D721Med (cell line): ENCODE data around the gene NGF.

Experiments used
- DNase-seq: peaks from one replicate; pipeline ENCODE4 v3.0.0; 2011; ENCODE audit warnings: low spot score; ENCODE audit not compliant: insufficient read length
- FAIRE-seq: peaks from 2 replicates; lab custom pipeline; 2011; peaks lifted over from hg19 to GRCh38; lab: Jason Lieb, UNC
- TF ChIP-seq, protein P1 (sequence below): IDR thresholded peaks from 2 replicates; pipeline ENCODE4 v1.5.1; 2012; ENCODE audit warnings: mild to moderate bottlenecking, control low read depth; ENCODE audit not compliant: insufficient read depth; ENCODE audit errors: missing control alignments

NGF gene

DNA sequence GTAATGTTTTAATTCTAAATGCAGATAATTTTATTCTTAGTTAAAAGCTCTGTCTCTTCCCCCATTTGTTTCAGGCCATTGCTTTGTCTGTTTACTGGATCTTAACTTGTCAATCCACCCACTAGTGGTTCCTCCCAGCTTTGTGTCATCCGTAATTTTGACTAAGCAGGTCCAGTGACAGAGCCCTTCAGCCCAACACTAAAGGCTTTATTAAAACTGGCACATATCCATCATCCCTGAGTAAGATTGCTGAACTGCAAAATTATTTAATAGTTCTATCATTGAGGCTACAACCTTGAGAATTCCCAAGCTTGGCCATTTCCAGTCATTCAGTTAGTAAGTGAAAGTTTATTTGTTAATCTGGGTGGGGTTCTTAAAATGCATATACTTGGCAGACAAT is 96.7 kb downstream of the NGF start:
- TF ChIP-seq, protein P1, sequence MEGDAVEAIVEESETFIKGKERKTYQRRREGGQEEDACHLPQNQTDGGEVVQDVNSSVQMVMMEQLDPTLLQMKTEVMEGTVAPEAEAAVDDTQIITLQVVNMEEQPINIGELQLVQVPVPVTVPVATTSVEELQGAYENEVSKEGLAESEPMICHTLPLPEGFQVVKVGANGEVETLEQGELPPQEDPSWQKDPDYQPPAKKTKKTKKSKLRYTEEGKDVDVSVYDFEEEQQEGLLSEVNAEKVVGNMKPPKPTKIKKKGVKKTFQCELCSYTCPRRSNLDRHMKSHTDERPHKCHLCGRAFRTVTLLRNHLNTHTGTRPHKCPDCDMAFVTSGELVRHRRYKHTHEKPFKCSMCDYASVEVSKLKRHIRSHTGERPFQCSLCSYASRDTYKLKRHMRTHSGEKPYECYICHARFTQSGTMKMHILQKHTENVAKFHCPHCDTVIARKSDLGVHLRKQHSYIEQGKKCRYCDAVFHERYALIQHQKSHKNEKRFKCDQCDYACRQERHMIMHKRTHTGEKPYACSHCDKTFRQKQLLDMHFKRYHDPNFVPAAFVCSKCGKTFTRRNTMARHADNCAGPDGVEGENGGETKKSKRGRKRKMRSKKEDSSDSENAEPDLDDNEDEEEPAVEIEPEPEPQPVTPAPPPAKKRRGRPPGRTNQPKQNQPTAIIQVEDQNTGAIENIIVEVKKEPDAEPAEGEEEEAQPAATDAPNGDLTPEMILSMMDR = no peak
- DNase-seq (no peak), FAIRE-seq (no peak)

DNA sequence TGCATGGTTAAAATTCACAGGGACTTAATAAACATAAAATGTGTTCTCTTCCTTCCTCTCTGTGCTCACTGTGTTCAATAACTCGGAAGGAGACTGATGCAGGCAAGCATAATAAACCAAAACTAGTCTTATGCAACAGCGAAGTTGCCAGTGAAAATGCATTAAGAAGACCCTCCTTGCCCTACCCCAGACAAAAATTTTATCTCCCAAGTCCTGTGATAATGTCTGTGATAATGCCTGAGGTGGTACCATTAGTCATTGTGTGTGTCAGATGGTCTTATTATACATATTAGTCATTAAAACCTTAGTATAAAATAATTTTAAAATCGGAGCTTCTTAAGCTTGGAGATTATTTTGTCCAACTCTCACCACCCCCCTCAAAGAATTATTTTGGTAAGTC is 97.8 kb downstream of the NGF start:
- TF ChIP-seq, protein P1 = no peak
- FAIRE-seq = no peak
- DNase-seq = no peak

DNA sequence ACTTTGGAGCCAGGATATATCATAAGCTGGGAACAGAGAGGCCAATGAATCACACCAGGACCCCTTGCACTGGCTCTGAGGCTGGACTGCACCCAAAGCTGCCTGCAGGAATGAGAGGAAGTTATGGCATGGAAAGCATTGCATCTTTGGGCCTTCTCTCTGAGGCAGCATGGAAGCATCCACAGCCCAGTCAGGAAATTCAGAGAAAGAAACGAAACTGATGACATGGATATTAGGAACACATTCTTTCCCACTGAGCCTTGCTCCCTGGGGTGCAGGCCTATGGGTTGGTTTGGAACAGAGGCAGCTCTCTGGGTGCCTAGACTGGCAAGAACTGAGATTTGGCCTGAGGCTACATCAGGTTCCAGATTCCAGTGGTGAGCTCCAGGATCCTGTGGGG is 98.6 kb downstream of the NGF start:
- DNase-seq (no peak), FAIRE-seq (no peak)
- TF ChIP-seq, protein P1 = no peak

DNA sequence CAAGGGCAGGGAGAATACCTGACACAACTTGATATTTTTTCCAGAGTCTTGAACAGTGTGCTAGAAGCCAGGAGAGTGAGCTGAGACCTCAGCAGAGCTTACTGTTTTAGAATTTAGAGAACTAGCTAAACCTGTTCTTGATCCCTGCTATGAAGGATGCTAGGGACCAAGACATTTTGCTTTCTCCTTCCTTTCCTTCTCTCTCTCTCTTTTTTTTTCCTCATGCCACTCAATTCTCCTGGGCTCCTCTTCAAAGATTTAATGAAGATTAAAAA is 99.0 kb downstream of the NGF start:
- no peak for DNase-seq
- TF ChIP-seq, protein P1 = no peak
- no peak for FAIRE-seq

DNA sequence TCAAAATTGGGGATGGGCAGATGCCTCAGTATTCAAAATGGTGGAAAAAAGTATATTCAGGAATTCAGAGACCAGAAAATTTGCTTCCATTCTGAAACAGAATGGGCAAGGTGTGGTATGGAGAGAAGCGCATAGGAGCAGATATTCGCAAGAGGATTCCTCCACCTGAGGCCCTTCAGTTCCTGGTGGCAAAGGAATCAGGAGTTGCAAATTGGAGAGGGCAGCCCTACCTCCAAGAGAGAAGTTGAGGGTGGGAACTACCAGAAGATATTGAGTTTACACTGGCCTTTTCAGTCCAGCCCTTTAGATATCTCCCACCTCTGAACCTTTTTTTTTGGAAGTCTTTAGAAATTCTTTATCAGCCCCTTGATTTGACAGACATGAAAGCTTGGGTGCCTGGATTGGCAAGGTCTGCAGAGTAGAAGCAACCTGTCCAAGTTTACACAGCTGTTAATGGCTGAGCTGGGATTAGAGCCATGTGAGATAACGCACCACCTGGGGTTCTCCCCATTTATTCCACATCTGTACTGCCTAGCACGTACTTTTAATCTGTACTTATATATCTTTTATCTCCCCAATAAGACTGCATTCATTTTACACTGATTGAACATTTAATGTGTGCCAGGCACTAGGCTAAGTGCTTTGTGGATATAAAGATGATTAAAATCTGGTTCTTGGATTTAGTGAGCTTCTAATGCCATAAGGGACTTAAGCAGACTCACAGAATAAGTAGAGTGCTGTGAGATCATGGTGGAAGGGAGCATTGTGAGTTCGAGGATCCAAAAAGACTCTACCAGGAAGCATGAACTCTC is 99.5 kb downstream of the NGF start:
- TF ChIP-seq, protein P1 = no peak
- DNase-seq (no peak), FAIRE-seq (peak; percentile 29)

DNA sequence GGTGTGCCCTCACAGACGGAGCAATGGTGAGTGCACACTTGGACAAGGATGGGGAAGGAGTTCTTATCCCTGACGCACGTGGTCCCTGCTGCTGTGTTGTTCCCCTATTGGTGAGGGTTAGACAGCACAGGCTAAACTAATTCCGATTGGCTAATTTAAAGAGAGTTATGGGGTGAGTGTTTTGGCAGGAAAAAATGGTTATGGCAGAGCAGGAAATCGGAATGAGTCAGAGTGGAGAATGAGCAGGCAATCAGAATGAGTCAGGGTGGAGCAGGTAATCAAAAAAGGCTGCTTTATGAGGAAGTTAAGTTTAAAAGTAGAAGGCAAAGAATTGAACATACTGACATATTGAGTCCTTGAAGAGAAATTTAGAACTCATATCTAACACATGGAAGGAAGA is 100.5 kb downstream of the NGF start:
- FAIRE-seq (no peak), DNase-seq (no peak)
- TF ChIP-seq, protein P1 = no peak

DNA sequence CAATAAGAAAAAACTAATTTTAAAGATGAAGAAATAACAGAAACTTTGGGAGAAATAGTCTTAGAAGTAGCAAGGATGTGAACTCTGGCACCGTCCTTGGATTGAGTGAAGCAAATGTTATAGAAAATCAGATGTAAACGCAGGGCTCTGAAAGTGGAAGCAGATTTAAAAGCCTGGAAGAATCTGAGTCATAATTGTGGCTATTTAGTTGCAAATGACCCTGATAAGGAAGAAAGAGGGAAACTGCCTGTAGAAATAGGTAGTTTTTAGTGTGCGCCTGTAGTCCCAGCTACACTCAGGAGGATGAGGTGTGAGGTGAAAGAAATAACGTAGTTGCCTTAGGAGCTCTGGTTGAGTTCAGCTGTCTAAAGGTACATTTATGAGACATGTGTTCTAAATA is 101.0 kb downstream of the NGF start:
- DNase-seq = no peak
- TF ChIP-seq, protein P1 = no peak
- FAIRE-seq = no peak
